Omental fat pad (tissue), 4 donors: Measurements from ENCODE around the gene RPL26. TPM values are rescaled to one million over a fixed set of nuclear protein-coding genes. Genes with fewer than 3 reads are reported as not detected.
"Not testable (repeated sequence)": the region's sequence is repeated elsewhere in the genome, so short reads cannot be mapped to it uniquely, and the experiment has no call there.

Experiments used
- ATAC-seq: fragments of 150-250 bp; one replicate; pipeline ENCODE4 v1.9.1; 2016; ENCODE audit warnings: mild to moderate bottlenecking, moderate library complexity; ENCODE audit not compliant: low FRiP score
- DNase-seq: peaks from one replicate; pipeline ENCODE4 v3.0.0-alpha.2; 2019; ENCODE audit warnings: low spot score
- CTCF ChIP-seq, 3 donors: fragments of 450-650 bp; IDR thresholded peaks; one replicate each; pipeline ENCODE4 v1.5.1; 2016 to 2017; ENCODE audit warnings: antibody characterized with exemption in 3 of 3, mild to moderate bottlenecking in 3 of 3, moderate library complexity in 2 of 3
- total RNA-seq, 4 donors: library from RNA; depleted of rRNA; stranded (reverse); fragments of >200 nt; gene quantifications; one replicate each; pipeline ENCODE4 v1.1.0, GENCODE V29; 2016

RPL26 gene
- total RNA-seq, 4 donors from 2014 or later = 3,452 to 4,057 (median 3,629) TPM

- TF ChIP-seq CTCF (IDR thresholded peaks at IDR 0.05) = no peak
- DNase-seq (no peak), ATAC-seq (no peak)
Observed at GRCh38 chr17:8377422-8377821, 5.6 kb downstream of the RPL26 start.

GRCh38 chr17:8376271-8377067, 6.5 kb downstream of the RPL26 start, which contains the start of gene KRABD2:
Gene KRABD2, minus strand, starts transcription at chr17:8376704.
- peak in 1 of 3 donors; percentile 11 for TF ChIP-seq CTCF (IDR thresholded peaks at IDR 0.05)
- ATAC-seq = peak; percentile 96
- DNase-seq = peak; percentile 62

- TF ChIP-seq CTCF (IDR thresholded peaks at IDR 0.05) = no peak
- ATAC-seq = peak; percentile 15
- no peak for DNase-seq
Observed at GRCh38 chr17:8375738-8376259, 7.2 kb downstream of the RPL26 start.

DNA sequence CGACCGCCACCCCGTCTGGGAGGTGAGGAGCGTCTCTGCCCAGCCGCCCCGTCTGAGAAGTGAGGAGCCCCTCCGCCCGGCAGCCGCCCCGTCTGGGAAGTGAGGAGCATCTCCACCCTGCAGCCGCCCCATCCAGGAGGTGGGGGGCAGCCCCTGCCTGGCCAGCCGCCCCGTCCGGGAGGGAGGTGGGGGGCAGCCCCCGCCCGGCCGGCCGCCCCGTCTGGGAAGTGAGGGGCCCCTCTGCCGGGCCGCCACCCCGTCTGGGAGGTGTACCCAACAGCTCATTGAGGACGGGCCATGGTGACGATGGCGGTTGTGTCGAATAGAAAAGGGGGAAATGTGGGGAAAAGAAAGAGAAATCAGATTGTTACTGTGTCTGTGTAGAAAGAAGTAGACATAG, 9.1 kb downstream of the RPL26 start:
- ATAC-seq, DNase-seq: not testable (repeated sequence)

DNA sequence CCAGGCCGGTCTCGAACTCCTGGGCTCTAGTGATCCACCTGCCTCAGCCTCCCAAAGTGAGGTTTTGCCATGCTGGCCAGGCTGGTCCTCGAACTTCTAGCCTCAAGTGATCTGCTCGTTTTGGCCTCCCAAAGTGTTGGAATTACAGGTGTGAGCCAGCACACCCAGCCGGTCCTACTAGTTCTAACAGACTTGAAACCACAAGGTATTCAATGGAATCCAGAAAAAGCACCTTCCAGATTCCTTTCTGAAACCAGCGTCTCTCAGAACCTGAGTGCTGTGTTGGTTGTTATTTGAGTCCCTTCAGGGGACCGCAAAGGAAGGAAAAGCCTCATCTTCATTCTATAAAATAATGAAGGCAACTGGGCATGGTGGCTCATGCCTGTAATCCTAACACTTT, 10.6 kb downstream of the RPL26 start:
- no peak for DNase-seq

DNA sequence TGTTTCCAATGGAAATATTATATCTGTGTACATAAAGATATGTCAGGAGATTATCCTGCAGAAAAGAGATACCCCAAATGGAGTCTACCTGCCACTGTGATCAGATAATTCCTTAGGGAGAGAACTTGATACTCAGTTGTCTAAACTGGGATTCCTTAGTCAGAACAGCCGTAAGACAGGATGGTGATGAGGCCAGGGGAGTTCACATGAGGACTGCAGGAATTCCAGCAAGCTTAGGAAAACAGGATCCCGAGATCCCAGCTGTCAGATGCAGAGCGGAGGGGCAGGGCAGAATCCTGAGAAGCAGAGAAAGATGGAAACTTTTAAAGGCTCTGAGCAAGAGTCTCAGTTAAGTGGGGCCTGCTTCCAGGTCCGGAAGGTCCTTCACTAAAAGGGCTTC, 11.2 kb downstream of the RPL26 start:
- TF ChIP-seq CTCF (IDR thresholded peaks at IDR 0.05) = no peak
- DNase-seq (no peak), ATAC-seq (no peak)

More for the DNA sequence above, 10.6 kb downstream of the RPL26 start:
- no peak for ATAC-seq
- no peak for TF ChIP-seq CTCF (IDR thresholded peaks at IDR 0.05)

- no peak for ATAC-seq
- no peak for TF ChIP-seq CTCF (IDR thresholded peaks at IDR 0.05)
- DNase-seq = no peak
Observed at GRCh38 chr17:8369944-8370343, 13.0 kb downstream of the RPL26 start.
